AG04450 (cell line): ENCODE data around the gene CNTN5. TPM values are rescaled to one million over a fixed set of nuclear protein-coding genes. Genes with fewer than 3 reads are reported as not detected.

Experiments
- CTCF ChIA-PET: fragments of 300-600, 350-600 bp; formaldehyde crosslinking; extraction: SDS; loops from one replicate; lab custom pipeline; 2022; ENCODE audit warnings: antibody characterized with exemption, inconsistent platforms; lab: Charles Lee
- POLR2A ChIA-PET: fragments of 350-600 bp; formaldehyde crosslinking; extraction: SDS; loops from one replicate; lab custom pipeline; 2021; ENCODE audit warnings: antibody characterized with exemption, inconsistent platforms; lab: Yijun Ruan, JAX
- DNase-seq: peaks from one replicate; pipeline ENCODE4 v3.0.0-alpha.2; 2011; ENCODE audit warnings: low read depth, low spot score
- H3K27ac ChIP-seq: one replicate; pipeline ENCODE4 v1.5.1; 2012; ENCODE audit warnings: low read depth, low read length, control low read depth
- H3K27me3 ChIP-seq: one replicate; pipeline ENCODE4 v1.6.0; 2012; ENCODE audit warnings: low read length; ENCODE audit not compliant: control insufficient read depth, insufficient read depth
- H3K4me3 ChIP-seq: 2 replicates; pipeline ENCODE4 v1.5.1; 2011; ENCODE audit warnings: mild to moderate bottlenecking, low read depth, low read length, control low read depth
- H3K9me3 ChIP-seq: 2 replicates; pipeline ENCODE4 v1.5.1; 2012; ENCODE audit warnings: low read length; ENCODE audit not compliant: control insufficient read depth, insufficient read depth
- CTCF ChIP-seq: IDR thresholded peaks from 2 replicates; pipeline ENCODE4 v1.5.1; 2011; ENCODE audit warnings: low read depth, low read length, control low read depth, inconsistent platforms
- polyA plus RNA-seq: library from polyadenylated mRNA; depleted of rRNA; stranded (reverse); fragments of >200 nt; gene quantifications from 2 replicates; pipeline ENCODE4 v1.2.3, GENCODE V29; 2011

CNTN5 gene
- polyA plus RNA-seq, 1 experiment = not detected

GRCh38 chr11:99327066-99327465 is 306.3 kb downstream of the CNTN5 start:
- no peak overlapping the region for H3K27ac ChIP-seq
- TF ChIP-seq CTCF = no peak
- H3K4me3 ChIP-seq = no peak overlapping the region
- no peaks in the 10 kb centered on the region for H3K9me3 ChIP-seq
- no peak for DNase-seq
- ChIA-PET CTCF (no interaction called here), POLR2A (no interaction called here)
- no peaks in the 10 kb centered on the region for H3K27me3 ChIP-seq

- DNase-seq = no peak
- Histone ChIP-seq H3K27ac (no peak overlapping the region), H3K9me3 (no peaks in the 10 kb centered on the region), H3K27me3 (no peaks in the 10 kb centered on the region), H3K4me3 (no peak overlapping the region)
- no peak for TF ChIP-seq CTCF
- CTCF ChIA-PET = no interaction called here
- POLR2A ChIA-PET = no interaction called here
These were observed 306.8 kb downstream of the CNTN5 start for GRCh38 chr11:99327527-99327926.

GRCh38 chr11:99333621-99334020 is 312.9 kb downstream of the CNTN5 start:
- POLR2A ChIA-PET = no interaction called here
- no peak overlapping the region for H3K4me3 ChIP-seq
- no peak overlapping the region for H3K27ac ChIP-seq
- no peaks in the 10 kb centered on the region for H3K27me3 ChIP-seq
- no peak for TF ChIP-seq CTCF
- CTCF ChIA-PET = no interaction called here
- DNase-seq = no peak
- no peaks in the 10 kb centered on the region for H3K9me3 ChIP-seq

- DNase-seq = no peak
- ChIA-PET POLR2A (interaction anchor here (0.6 kb wide), 1 partner anchor 682 kb away, joined by 4 read pairs; no protein-coding TSS in a partner anchor), CTCF (no interaction called here)
- no peaks in the 10 kb centered on the region for H3K27me3 ChIP-seq
- TF ChIP-seq CTCF = no peak
- H3K27ac ChIP-seq = no peak overlapping the region
- no peak overlapping the region for H3K4me3 ChIP-seq
- no peaks in the 10 kb centered on the region for H3K9me3 ChIP-seq
These were observed 322.4 kb downstream of the CNTN5 start for GRCh38 chr11:99343117-99343516.

GRCh38 chr11:99349151-99349673 is 328.5 kb downstream of the CNTN5 start:
- CTCF ChIA-PET = interaction anchor here (0.9 kb wide), 1 partner anchor 1228 kb away, joined by 3 read pairs; no protein-coding TSS in a partner anchor
- no peak for DNase-seq

More at GRCh38 chr11:99349151-99349673, 328.5 kb downstream of the CNTN5 start:
- no peak overlapping the region for H3K27ac ChIP-seq
- H3K27me3 ChIP-seq = no peaks in the 10 kb centered on the region
- TF ChIP-seq CTCF = no peak
- POLR2A ChIA-PET = no interaction called here
- no peak overlapping the region for H3K4me3 ChIP-seq
- no peaks in the 10 kb centered on the region for H3K9me3 ChIP-seq
